ENCODE data around the gene FOXP3.

GRCh38 chrX:49205443-49205842, 59.1 kb downstream of the FOXP3 start:
- TF ChIP-seq POLR2A (IDR thresholded peaks at IDR 0.05) = no peak
- TF ChIP-seq CTCF (IDR thresholded peaks at IDR 0.05) = no peak
- no peak for TF ChIP-seq EP300 (IDR thresholded peaks at IDR 0.05)
